NCI-H2171 treated with DMSO at 0.1 percent for 48 hours (cell line): ENCODE measurements around the gene GOLGA2.
"Not testable (repeated sequence)": the region's sequence is repeated elsewhere in the genome, so short reads cannot be mapped to it uniquely, and the experiment has no call there.

Source experiments
- DNase-seq: peaks from one replicate; lab custom pipeline; 2025; lab: John Stamatoyannopoulos, UW

Gene GOLGA2

GRCh38 chr9:128292009-128292408 lies 16.2 kb upstream of the GOLGA2 start:
- no peak for DNase-seq

GRCh38 chr9:128288273-128289004 lies 12.6 kb upstream of the GOLGA2 start:
- no peak for DNase-seq

DNA sequence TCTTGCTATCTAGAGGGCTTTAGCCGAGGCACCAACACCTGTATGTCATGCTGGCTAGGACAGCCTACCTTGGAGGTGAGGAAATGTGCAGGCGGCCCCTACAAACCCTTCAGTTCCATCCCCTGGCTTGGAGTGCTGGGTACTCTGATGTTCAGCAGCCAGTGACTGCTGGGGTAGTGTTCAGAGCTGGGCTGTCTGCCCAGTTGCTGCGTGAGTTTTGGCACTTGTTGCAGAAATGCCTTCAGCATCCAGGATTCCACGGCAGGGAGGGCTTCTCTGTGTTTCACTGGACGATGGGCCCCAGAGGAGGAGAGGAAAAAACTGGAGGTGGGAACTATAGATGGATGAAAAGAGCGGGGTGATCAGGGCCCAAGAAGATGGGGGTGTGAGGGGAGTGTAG lies 10.6 kb upstream of the GOLGA2 start:
- no peak for DNase-seq

GRCh38 chr9:128285033-128285784 lies 9.4 kb upstream of the GOLGA2 start:
- DNase-seq: peak; percentile 63

DNA sequence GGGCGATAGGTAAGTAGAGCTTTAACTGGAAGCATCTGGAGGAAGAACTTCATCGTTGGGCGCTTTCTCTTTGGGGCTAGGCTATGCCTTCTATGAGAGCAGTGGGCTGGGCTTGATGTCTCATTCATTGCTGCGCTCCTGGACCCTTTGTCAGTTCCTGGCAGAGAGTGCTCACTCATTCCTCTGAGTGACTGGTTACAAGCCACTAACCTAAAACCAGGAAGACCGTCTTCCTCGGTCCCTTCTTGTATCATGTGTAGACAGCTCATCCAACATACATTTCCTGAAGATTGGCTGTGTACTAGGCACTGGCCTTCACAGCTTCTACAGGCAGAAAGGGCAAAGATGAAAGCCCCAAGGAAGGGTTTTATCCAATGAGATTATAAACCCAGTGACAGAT lies 6.7 kb upstream of the GOLGA2 start:
- no peak for DNase-seq

GRCh38 chr9:128280084-128280622 lies 4.3 kb upstream of the GOLGA2 start:
- DNase-seq: no peak

GRCh38 chr9:128279088-128280073 lies 3.6 kb upstream of the GOLGA2 start:
- DNase-seq: not testable (repeated sequence)

GRCh38 chr9:128276574-128277270 lies 915 bp upstream of the GOLGA2 start:
- no peak for DNase-seq

GRCh38 chr9:128276008-128276573 lies 284 bp upstream of the GOLGA2 start, which contains the start of gene SWI5:
TSS of gene SWI5 (plus strand) at chr9:128276276.
- peak; percentile 100 for DNase-seq

GRCh38 chr9:128274245-128274644 lies 1.6 kb downstream of the GOLGA2 start:
- DNase-seq: no peak

GRCh38 chr9:128271512-128271911 lies 4.3 kb downstream of the GOLGA2 start:
- no peak for DNase-seq

DNA sequence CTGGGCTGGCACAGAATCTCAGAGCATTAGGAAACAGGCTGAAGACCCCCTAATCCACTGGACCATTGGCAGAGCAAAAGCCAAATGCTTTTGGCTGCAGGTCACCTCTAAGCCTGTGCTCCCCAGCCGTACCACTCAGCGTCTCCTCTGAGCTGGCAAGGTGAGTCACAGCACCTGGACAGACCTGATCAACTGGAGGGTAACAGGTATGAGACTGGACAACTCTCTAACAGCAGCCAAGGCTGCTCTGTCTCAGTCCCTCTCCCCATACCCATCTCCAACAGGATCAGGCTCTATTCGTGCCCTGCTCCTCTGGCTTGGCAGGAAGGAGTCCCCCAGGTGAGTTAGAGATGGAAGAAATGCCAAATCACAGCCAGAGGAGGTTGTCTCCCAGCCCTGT lies 4.7 kb downstream of the GOLGA2 start:
- DNase-seq: no peak

GRCh38 chr9:128266868-128267590 lies 8.8 kb downstream of the GOLGA2 start:
- DNase-seq: no peak

DNA sequence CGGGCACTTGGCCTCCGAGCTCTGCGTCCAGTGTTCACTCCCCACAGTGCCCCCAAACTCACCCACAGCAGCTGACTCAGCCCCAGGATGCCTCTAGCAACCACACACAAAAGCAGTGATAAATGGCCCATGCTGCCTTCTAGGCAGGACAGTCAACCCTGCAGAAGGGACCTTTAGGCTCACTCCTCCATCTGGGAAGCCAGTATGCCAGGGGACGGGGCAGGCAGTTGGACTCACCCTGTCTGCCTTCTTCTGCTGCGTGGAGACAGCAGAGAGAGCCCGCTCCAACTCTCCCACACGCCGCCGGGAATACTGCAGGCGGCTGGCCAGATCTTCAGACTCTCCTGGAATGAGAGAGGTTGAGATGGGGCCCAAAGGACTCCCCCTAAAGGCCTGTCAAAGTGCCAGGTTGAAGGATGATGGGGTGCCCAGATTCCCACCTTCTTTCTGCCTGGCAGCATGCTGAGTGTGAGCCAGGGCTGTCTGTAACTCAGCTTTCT lies 10.4 kb downstream of the GOLGA2 start:
- no peak for DNase-seq

DNA sequence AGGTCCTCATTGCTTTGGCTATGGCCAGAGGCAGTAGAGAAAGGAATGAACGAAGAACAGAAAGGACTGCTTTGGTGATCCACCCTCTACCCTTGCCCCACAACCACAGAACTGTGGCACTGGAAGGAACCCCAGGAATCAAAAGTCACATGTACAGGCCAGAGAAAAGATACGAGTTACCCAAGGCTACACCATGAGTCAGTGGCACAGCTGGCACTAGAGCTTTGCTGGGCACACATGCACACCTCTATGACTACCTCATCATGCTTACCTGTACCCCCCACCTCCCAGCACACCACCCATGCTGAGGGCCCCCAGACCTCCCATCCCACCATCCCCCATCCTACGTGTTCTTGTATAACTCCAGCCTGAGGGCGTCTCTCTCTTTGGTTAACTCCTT lies 13.1 kb downstream of the GOLGA2 start:
- no peak for DNase-seq

DNA sequence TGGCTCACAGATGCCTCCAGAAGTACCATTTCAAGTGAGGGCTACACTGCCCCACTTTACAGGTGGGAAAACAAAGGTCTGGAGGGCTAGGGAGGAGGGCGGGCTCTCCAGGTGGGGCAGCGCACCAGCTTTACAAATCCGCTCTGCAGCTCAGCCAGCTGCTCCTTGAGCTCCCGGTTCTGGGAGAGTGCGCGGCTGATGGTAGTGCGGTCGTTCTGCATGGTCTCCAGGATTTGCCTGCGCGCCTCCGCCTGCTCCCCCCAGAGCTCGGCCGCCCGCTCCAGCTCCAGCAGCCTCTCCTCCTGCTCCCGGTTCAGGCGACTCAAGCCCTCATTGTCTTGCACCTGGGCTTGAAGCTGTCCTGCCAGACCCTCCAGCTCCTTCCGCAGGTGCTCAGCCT lies 15.5 kb downstream of the GOLGA2 start:
- no peak for DNase-seq

GRCh38 chr9:128259156-128259555 lies 16.7 kb downstream of the GOLGA2 start:
- DNase-seq: no peak

DNA sequence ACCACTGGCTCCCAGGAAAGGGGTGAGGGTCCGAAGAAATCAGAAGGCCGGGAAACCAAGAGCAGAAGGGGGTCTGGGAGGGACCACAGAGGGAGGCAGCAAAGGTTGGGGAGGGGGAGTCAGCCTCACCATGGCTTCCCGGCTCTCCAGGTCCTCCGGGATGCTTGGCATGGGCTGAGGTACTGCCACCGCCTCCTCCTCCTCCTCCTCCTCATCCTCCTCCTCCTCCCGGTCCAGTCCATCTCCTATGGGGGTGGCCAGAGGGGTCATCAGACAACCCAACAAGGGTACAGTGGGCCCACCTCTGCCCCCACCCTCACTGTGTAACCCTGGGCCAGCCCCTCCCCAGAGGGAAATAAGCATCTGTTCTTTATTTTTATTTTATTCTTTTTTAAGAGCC lies 17.5 kb downstream of the GOLGA2 start:
- DNase-seq: no peak

DNA sequence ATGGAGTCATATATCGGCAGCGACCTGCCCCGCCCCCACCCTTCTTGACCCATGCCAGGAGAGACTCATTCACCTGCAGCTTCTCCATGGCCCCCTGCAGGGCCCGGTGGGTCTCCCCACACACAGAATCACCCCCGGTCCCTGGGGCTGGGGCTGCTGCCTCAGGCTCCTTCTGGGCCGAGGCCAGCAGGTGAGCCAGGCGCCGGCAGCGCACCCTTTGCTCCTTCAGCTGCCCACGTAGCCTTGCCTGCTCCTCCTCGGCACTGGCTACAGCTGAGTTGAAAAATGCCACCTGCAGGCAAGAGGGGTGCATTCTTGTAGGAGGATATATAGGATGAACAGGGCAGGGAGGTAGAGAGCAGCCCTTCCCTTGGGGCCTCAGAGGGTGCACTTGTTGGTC lies 17.9 kb downstream of the GOLGA2 start:
- DNase-seq: no peak
